Measurements from ENCODE around the gene GSAP.
"Not testable (repeated sequence)": the region's sequence is repeated elsewhere in the genome, so short reads cannot be mapped to it uniquely, and the experiment has no call there.

GSAP gene

DNA sequence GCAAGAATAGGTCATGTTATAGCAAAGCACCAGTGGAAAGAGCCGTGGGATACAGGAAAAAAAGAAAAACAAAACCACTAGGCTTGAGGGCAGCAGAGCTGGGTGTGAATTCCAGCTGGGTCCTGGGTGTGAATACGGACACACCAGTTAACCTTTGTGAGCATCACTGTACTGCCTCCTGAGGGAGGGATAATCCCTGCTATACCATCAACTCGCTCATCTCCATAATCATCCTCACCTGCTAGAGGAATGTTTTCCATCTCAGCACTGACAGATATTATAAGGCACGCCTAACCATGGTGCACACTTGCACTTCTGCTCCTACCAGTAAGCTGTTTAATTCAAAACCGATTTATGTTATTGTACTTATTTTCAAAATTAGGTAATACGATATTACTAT, 62.2 kb downstream of the GSAP start:
- DNase-seq, result no peak

DNA sequence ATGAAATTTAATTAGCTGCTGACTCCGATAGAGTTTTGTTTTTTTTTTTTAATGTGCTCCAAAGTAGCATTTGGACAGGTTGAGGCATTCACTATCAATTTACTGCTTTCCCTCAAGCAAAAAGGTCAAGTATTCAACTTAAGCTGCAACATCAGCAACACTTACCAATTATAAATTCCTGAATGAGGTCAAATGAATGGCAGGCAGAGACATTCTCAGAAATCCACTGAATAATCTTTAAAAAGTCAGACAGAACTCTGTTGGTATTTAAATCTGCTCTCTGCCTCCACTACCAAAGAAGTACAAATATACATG, 62.8 kb downstream of the GSAP start:
- no peak for DNase-seq

DNA sequence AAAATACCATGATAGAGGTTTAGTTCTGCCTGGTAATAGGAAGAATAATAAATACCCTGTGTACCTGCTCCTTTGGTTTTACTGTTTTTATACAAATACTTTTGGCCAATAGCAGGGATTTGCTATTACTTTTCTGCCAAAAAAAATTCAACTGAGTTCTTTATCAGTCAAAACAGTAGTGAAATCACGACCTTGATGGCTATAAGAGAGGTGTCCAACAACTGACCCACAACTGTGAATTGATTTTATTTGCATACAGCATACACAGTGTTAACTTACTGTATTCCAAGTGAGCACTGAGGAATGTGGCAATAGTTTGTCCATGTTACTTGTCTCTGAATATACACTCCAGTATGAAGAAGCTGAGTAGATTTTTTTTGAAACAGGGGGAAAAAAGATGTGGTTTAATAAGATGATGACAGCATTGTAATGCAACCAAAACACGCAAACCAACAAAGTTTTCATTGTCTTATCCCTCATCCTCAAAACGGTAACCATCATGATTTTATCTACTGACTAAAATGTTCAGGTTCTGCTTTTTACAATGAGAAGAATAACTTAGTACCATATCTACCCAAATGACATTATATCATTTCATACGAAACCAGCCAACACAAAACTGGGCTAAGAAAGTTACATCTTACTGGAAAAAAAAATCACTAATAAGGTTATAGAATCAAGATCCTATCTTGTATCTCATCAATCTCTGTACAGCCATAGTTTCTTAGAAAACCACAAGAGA, 63.3 kb downstream of the GSAP start:
- DNase-seq, result no peak

DNA sequence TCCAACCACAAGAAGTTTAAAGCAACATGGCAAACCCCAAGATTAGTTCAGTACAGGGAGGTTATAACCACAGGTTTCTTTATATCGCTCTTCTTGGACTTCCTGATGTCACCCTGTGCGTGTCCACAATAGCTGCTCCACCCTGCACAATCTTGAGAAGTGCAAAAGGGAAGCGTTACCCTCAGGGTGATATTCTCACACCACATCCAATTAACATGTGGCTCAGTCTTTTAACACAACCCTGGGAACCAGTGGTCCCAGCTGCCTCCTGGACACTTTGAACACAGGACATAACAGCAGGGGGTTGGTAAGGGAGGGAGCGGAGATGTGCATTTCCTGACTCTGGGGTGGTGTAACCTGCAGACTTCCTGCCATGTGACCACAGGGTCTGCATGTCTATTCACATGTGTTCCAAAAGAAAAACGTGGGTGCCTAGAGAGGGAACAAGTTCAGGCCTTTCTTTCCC, 64.6 kb downstream of the GSAP start:
- DNase-seq, result peak; percentile 91

DNA sequence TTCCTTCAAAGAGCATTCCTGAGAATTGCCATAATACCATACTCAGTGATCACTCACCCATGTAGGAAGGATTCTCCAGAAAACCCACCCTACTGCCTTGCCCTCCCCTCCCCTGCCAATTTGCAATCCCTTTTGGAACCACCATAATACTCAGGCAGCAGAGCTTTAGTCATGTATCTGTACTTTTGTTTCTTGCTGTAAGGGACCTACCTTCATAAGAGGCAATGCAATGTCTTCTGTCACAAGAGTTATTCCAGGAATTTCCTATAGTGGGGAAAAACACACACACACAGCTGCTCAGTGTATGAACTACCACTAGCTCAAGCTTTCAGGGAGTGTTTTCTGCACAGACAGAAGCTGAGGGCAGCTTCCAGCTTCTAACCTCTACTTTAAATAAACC, 67.0 kb downstream of the GSAP start:
- no peak for DNase-seq

GRCh38 chr7:77348371-77348813, 67.8 kb downstream of the GSAP start:
- no peak for DNase-seq

DNA sequence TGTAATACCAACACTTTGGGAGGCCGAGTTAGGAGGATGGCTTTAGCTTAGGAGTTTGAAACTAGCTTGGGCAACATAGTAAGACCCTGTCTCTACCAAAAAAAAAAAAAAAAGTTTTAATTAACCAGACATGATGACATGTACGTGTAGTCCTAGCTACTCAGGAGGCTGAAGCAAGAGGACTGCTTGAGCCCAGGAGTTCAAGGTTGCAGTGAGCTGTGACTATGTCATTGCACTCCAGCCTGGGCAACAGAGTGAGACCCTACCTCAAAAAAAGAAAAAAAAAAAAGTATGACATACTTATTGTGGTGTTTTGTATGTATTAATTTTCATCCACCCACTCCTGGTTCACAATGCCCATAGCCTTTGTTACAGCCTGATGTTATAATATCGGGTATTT, 69.7 kb downstream of the GSAP start:
- DNase-seq, result no peak

DNA sequence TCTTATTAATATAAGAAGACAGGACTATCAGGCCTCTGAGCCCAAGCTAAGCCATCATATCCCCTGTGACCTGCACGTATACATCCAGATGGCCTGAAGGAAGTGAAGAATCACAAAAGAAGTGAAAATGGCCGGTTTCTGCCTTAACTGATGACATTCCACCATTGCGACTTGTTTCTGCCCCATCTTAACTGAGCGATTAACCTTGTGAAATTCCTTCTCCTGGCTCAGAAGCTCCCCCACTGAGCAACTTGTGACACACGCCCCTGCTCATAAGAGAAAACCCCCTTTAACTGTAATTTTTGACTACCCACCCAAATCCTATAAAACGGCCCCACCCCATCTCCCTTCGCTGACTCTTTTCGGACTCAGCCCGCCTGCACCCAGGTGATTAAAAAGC, 70.7 kb downstream of the GSAP start:
- not testable (repeated sequence) for DNase-seq

DNA sequence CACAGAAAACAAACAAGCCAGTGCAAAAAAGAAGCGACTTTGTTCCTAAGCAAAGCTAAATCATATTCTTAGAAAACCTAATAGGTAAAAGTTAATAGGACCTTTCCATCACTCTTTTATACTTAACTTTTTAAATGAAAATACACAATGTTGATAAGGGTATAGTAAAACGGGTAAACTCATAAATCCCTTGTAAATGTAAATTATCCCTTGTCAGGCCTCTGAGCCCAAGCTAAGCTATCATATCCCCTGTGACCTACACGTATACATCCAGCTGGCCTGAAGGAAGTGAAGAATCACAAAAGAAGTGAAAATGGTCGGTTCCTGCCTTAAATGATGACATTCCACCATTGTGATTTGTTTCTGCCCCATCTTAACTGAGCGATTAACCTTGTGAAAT, 76.4 kb downstream of the GSAP start:
- DNase-seq, result no peak

DNA sequence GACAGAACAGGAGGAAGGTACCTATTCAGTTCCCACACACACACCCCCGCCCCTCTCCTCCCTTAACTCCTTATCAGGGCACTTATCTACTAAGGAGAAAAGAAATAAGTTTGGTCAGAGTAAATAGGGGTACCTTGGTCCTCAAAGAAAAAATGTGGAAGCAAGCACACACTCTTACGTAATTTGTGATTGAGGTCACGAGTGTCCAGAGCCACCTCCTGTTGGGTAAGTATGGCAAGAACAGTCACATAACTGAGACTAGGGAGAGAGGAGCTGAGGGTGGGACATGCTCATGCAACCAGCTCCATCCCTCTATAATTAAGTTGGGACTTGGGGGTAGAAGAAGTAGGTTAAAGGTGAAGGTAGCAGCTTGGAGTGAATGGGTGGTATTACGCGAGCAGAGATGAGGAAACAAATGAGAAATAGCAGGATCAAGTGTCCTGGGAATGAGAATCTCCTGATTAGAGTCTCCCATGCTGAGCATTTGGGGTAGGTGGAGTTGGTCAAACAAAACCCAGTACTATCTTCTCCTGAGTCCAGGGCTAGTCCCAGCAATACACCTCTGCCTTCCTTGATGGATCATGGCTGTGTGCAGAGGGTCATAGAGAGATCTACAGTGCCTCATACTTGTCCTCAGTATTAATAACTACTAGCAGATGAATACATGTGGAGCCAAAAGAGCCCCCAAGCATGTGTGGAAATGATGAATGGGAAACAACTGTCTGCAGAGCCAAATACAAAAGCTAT, 77.1 kb downstream of the GSAP start:
- DNase-seq, result peak; percentile 75

GRCh38 chr7:77338260-77338659, 77.9 kb downstream of the GSAP start:
- DNase-seq, result peak; percentile 71

- no peak for DNase-seq
Measured at GRCh38 chr7:77337456-77337990, 78.6 kb downstream of the GSAP start.

GRCh38 chr7:77335581-77335980, 80.6 kb downstream of the GSAP start:
- no peak for DNase-seq

- not testable (repeated sequence) for DNase-seq
Measured at GRCh38 chr7:77334039-77334438, 82.1 kb downstream of the GSAP start.

DNA sequence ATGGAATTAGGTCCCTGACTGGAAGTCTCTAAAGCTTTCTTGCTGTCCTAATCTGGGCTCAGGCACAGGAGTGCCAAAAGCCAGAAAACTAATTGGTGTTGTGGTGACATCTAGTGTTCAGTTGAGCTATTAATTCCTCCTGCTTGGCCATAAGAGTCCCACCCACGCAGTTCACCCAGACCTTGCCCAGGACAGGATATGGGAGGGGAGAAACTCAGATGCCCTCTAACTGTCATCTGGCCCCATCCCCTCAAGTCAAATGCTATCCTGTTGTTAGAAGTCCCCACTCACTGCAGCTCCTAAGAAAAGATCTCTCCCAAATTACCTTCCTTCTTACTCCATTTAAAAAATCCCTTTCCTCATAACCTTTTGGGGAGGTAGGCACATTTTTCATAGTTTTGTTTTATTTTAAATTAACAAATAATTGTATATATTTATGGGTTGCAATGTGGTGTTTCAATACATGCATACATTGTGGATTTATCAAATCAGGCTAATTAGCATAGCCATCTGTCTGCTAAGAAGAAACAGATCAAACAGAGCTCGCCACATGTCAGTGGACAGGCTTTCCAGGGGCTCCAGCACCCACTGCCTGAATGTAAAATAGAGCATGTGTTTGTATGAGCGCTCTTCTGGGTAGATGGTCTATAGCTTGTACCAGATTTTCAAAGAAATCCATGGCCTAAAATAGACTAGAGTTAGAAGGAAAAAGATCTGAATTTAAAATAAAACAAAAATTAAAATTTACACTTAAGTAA, 84.0 kb downstream of the GSAP start:
- peak; percentile 89 for DNase-seq

DNA sequence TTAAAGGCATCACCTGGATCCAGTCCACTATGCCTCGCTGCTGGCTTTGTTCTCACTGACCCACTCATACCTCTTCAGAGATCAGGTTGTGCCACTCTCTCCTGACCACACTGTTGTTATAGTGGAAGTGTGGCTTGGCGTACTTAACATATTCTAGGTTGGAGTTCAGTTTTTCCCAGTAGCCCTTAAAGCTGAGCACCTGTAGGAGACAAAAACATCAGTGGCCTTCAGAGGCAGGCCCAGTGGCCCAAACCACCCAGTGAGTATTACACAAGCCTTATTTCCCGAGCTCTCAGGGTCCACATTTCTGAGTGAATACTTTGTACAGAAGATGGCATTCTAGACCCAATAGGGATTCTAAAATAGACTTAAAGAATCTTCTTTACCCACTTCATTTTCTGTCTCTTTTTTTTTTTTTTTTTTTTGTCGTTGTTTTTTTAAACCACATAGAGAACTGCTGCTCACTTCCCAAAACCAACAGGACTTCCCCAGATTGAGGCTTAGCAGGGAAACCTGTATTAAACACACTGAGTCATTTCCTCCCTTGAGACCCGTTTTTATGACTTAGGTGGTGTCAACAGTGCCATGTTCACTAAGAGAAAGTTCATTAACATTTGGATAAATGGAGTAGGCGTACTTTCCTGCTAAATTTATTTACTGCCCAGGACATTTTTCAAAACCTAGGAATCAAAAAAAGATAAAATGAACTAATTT, 85.8 kb downstream of the GSAP start:
- peak; percentile 93 for DNase-seq

GRCh38 chr7:77329466-77330168, 86.5 kb downstream of the GSAP start:
- DNase-seq, result no peak

DNA sequence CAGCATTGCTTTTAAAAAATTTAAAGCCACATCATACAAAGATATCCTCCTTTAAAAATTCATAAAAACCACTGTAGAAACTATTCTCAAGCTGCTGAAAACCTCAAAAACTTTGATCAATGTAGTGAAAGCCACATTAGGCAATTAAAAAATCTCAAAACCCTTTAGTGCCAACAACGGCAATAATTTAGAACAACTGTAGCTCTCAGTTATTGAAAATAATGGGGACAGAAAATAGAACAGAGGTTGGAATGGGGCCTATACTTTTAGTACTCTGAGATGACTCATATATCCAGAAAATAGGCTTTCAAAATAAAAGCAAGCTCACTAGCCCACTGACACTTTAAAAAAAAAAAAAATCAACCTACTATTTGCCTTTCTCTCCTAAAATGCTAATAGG, 87.5 kb downstream of the GSAP start:
- peak; percentile 39 for DNase-seq

GRCh38 chr7:77327932-77328628, 88.1 kb downstream of the GSAP start:
- DNase-seq, result peak; percentile 79

DNA sequence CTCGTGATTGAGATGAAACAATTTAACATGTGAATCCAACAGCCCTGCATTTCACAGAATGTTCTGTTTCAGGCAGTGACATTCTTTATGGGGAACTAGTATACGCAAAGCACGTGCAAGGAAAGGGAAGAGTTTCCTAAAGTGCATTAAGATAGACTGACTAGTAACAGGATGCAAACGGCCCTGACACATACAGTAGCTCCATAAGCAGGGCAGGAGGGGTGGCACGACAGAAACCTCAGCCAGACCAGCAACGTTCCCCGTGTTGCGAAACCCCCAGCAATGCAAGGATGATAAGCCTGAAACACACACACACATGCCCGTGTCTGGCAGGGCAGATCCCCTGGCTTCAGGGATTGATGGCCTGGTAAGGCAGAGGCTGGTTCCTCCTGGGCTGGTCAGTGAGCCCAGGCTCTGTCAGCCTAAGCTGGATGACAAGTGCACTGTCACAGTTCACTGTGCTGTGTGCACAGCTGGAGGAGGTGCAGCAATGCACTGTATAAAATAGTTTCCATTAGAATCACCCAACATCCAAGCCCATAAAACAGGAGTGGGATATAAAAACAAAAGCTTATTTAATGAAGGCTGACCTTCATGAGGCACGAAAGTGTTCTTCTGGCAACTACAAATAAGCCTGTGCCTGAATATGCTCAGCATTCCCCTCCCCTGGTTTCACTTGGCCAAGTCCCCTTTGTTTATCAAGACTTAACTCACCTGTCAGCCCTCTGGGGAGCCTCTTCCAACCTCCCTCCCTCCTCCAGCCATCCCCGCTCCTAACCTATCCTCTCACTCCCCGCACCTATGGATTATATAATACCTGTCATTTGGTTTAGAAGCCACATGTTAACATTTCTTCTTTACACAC, 88.8 kb downstream of the GSAP start:
- peak; percentile 99 for DNase-seq

Data from MV-4-11 (cell line).